Middle frontal gyrus (tissue), 1 donor: ENCODE results near the gene OR51I2.

Source experiments
- DNase-seq: peaks from one replicate; pipeline ENCODE4 v3.0.0-alpha.2; 2015; ENCODE audit warnings: low spot score; ENCODE audit errors: extremely low spot score

The OR51I2 gene

DNA sequence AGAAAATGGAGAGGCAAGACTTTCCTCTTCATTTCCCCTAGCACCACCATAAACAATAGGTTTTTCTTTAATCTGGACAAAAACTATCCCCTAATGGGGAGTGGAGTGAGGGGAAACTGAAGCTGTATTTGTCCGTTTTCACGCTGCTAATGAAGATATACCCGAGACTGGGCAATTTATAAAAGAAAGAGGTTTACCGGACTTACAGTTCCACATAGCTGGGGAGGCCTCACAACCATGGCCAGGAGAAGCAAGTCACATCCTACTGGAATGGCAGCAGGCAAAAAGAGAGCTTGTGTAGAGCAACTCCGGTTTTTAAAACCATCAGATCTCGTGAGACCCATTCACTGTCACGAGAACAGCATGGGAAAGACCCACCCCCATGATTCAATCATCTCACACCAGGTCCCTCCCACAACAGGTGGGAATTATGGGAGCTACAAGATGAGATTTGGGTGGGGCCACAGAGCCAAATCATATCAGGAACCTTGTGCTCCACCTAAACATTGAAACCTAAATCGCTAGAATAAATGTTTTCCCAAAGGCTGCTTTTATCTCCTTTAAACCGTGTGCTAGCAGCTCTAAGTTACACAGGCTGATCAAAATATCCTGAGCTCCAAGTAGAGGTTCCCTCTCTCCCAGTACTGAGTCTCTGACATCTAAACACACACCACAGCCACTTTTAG lies 56.4 kb downstream of the OR51I2 start:
- no peak for DNase-seq
